HepG2 (cell line): Measurements from ENCODE around the gene PAM16. TPM values are rescaled to one million over a fixed set of nuclear protein-coding genes. Genes with fewer than 3 reads are reported as not detected.

Experiments
- FOXA1 ChIP-seq, 2 experiments: fragments of 450-650 bp in 1 of 2; sonication (generic) in 1 of 2; formaldehyde crosslinking in 1 of 2; IDR thresholded peaks; 2 replicates each; pipeline versions ENCODE4 v1.4.0 to v1.6.1; 2016 to 2020; ENCODE audit warnings: missing genetic modification reagents in 1 of 2
- RARG ChIP-seq: sonication (generic); formaldehyde crosslinking; IDR thresholded peaks from 2 replicates; pipeline ENCODE4 v1.4.0; 2020; ENCODE audit warnings: low read depth, mild to moderate bottlenecking, missing genetic modification reagents
- SOX13 ChIP-seq, 3 experiments: fragments of 450-650 bp in 1 of 3; sonication (generic) in 1 of 3; formaldehyde crosslinking in 1 of 3; IDR thresholded peaks in 2 of 3; conservative IDR thresholded peaks in 1 of 3; 2 replicates each; pipeline versions ENCODE4 v1.5.0 to v1.6.1; 2016 to 2020; ENCODE audit warnings: antibody characterized with exemption in 1 of 3, mild to moderate bottlenecking in 1 of 3, missing compliant biosample characterization in 1 of 3, missing genetic modification reagents in 1 of 3, moderate library complexity in 1 of 3
- ZBTB43 ChIP-seq: sonication (generic); formaldehyde crosslinking; conservative IDR thresholded peaks from 2 replicates; pipeline ENCODE4 v1.4.0; 2020; ENCODE audit warnings: missing genetic modification reagents
- ZNF337 ChIP-seq: sonication (generic); formaldehyde crosslinking; IDR thresholded peaks from 2 replicates; pipeline ENCODE4 v1.5.1; 2020; ENCODE audit warnings: missing genetic modification reagents, low read depth, mild to moderate bottlenecking, borderline replicate concordance
- ZNF562 ChIP-seq: sonication (generic); formaldehyde crosslinking; IDR thresholded peaks from 2 replicates; pipeline ENCODE4 v1.8.0; 2022; ENCODE audit warnings: missing genetic modification reagents, borderline replicate concordance
- ZNF564 ChIP-seq: sonication (generic); formaldehyde crosslinking; IDR thresholded peaks from 2 replicates; pipeline ENCODE4 v1.8.1; 2023; ENCODE audit warnings: mild to moderate bottlenecking, missing genetic modification reagents
- ZNF816 ChIP-seq: sonication (generic); formaldehyde crosslinking; IDR thresholded peaks from 2 replicates; pipeline ENCODE4 v1.8.0; 2022; ENCODE audit warnings: missing genetic modification reagents, mild to moderate bottlenecking, borderline replicate concordance
- polyA plus RNA-seq, 8 experiments: library from polyadenylated mRNA; depleted of rRNA in 3 of 8; stranded (reverse) in 7 of 8; unstranded in 1 of 8; fragments of >200 nt; fragmentation: Illumina TruSeq in 4 of 8; extraction: Trizol in 4 of 8; gene quantifications; 2 replicates each; pipeline versions ENCODE4 v1.2.1 to v1.2.3, GENCODE V29; 2011 to 2016; ENCODE audit warnings: low read depth in 4 of 8, missing spikeins in 1 of 8, mixed read lengths in 1 of 8; ENCODE audit not compliant: insufficient read depth in 1 of 8
- total RNA-seq, 5 experiments: library from RNA; depleted of rRNA; stranded (reverse); fragments of >200 nt; fragmentation: Illumina TruSeq; extraction: Trizol; gene quantifications; 2 replicates each; pipeline ENCODE4 v1.2.3, GENCODE V29; 2016; ENCODE audit warnings: low read depth in 1 of 5
- TF ChIP-seq, protein P1 (sequence below): sonication (generic); formaldehyde crosslinking; IDR thresholded peaks from 2 replicates; pipeline ENCODE4 v1.4.0; 2020; ENCODE audit warnings: mild to moderate bottlenecking, missing genetic modification reagents
- TF ChIP-seq, protein P2 (sequence below), 2 experiments: sonication (generic) in 1 of 2; formaldehyde crosslinking in 1 of 2; IDR thresholded peaks; 2 replicates each; pipeline versions ENCODE4 v1.6.1 to v1.9.0; 2014 to 2022; ENCODE audit warnings: antibody characterized with exemption in 1 of 2, borderline replicate concordance in 1 of 2, inconsistent platforms in 1 of 2, low read depth in 1 of 2, missing genetic modification reagents in 1 of 2
- TF ChIP-seq, protein P3 (sequence below): sonication (generic); formaldehyde crosslinking; IDR thresholded peaks from 2 replicates; pipeline ENCODE4 v1.5.0; 2020; ENCODE audit warnings: missing genetic modification reagents

PAM16 gene
- total and polyA plus RNA-seq, 2 of the 13 experiments (the other 11 are each of a cell fraction or from before 2014, with no cell fraction given) = 51.5 to 51.8 TPM

- TF ChIP-seq, protein P1, sequence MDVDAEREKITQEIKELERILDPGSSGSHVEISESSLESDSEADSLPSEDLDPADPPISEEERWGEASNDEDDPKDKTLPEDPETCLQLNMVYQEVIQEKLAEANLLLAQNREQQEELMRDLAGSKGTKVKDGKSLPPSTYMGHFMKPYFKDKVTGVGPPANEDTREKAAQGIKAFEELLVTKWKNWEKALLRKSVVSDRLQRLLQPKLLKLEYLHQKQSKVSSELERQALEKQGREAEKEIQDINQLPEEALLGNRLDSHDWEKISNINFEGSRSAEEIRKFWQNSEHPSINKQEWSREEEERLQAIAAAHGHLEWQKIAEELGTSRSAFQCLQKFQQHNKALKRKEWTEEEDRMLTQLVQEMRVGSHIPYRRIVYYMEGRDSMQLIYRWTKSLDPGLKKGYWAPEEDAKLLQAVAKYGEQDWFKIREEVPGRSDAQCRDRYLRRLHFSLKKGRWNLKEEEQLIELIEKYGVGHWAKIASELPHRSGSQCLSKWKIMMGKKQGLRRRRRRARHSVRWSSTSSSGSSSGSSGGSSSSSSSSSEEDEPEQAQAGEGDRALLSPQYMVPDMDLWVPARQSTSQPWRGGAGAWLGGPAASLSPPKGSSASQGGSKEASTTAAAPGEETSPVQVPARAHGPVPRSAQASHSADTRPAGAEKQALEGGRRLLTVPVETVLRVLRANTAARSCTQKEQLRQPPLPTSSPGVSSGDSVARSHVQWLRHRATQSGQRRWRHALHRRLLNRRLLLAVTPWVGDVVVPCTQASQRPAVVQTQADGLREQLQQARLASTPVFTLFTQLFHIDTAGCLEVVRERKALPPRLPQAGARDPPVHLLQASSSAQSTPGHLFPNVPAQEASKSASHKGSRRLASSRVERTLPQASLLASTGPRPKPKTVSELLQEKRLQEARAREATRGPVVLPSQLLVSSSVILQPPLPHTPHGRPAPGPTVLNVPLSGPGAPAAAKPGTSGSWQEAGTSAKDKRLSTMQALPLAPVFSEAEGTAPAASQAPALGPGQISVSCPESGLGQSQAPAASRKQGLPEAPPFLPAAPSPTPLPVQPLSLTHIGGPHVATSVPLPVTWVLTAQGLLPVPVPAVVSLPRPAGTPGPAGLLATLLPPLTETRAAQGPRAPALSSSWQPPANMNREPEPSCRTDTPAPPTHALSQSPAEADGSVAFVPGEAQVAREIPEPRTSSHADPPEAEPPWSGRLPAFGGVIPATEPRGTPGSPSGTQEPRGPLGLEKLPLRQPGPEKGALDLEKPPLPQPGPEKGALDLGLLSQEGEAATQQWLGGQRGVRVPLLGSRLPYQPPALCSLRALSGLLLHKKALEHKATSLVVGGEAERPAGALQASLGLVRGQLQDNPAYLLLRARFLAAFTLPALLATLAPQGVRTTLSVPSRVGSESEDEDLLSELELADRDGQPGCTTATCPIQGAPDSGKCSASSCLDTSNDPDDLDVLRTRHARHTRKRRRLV = peak; percentile 44; the same call in 1 of the 2 replicates
- no peak for TF ChIP-seq ZNF562 (CRISPR knock-in tag)
- TF ChIP-seq, protein P2, sequence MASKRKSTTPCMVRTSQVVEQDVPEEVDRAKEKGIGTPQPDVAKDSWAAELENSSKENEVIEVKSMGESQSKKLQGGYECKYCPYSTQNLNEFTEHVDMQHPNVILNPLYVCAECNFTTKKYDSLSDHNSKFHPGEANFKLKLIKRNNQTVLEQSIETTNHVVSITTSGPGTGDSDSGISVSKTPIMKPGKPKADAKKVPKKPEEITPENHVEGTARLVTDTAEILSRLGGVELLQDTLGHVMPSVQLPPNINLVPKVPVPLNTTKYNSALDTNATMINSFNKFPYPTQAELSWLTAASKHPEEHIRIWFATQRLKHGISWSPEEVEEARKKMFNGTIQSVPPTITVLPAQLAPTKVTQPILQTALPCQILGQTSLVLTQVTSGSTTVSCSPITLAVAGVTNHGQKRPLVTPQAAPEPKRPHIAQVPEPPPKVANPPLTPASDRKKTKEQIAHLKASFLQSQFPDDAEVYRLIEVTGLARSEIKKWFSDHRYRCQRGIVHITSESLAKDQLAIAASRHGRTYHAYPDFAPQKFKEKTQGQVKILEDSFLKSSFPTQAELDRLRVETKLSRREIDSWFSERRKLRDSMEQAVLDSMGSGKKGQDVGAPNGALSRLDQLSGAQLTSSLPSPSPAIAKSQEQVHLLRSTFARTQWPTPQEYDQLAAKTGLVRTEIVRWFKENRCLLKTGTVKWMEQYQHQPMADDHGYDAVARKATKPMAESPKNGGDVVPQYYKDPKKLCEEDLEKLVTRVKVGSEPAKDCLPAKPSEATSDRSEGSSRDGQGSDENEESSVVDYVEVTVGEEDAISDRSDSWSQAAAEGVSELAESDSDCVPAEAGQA (IDR thresholded peaks at IDR 0.05; ENCODE audit: low read depth) = no peak
- TF ChIP-seq, protein P2 (CRISPR knock-in tag; IDR thresholded peaks at IDR 0.05; ENCODE audit: borderline replicate concordance) = 0 out of 2 replicates have a peak, but pooled peaks have one; percentile 40
- no peak for TF ChIP-seq FOXA1 (IDR thresholded peaks at IDR 0.05)
- TF ChIP-seq FOXA1 (CRISPR knock-in tag; IDR thresholded peaks at IDR 0.05) = 0 out of 2 replicates have a peak, but pooled peaks have one; percentile 11
- TF ChIP-seq, protein P3, sequence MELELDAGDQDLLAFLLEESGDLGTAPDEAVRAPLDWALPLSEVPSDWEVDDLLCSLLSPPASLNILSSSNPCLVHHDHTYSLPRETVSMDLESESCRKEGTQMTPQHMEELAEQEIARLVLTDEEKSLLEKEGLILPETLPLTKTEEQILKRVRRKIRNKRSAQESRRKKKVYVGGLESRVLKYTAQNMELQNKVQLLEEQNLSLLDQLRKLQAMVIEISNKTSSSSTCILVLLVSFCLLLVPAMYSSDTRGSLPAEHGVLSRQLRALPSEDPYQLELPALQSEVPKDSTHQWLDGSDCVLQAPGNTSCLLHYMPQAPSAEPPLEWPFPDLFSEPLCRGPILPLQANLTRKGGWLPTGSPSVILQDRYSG (CRISPR knock-in tag) = no peak
- no peak for TF ChIP-seq ZNF337 (CRISPR knock-in tag)
- no peak for TF ChIP-seq ZNF816 (CRISPR knock-in tag)
- peak; percentile 71; the same call in 1 of the 2 replicates for TF ChIP-seq ZNF564 (CRISPR knock-in tag)
- 0 out of 2 replicates have a peak, but pooled peaks have one; percentile 17 for TF ChIP-seq SOX13 (IDR thresholded peaks at IDR 0.05)
- TF ChIP-seq SOX13 (CRISPR knock-in tag; conservative IDR thresholded peaks at IDR 0.05 in 1 of 2, IDR thresholded peaks at IDR 0.05 in 1 of 2) = peak in 1 of 2 experiments; percentile 64; a peak in 2 of 4 replicates
- TF ChIP-seq RARG (CRISPR knock-in tag) = no peak
- 0 out of 2 replicates have a peak, but pooled peaks have one; percentile 41 for TF ChIP-seq ZBTB43
Measured at GRCh38 chr16:4328046-4328781, 22.9 kb downstream of the PAM16 start (continued).
